Aorta (tissue), 5 donors: ENCODE measurements around the gene AKAP6. TPM values are rescaled to one million over a fixed set of nuclear protein-coding genes. Genes with fewer than 3 reads are reported as not detected.

ENCODE experiments used
- ATAC-seq: fragments of 200-7000 bp; cut with Tn5 transposase; one replicate; pipeline ENCODE4 v1.9.1; 2022; ENCODE audit warnings: moderate library complexity; ENCODE audit not compliant: low FRiP score
- DNase-seq, 2 donors: peaks; one replicate each; pipeline ENCODE4 v3.0.0-alpha.2; 2020
- H3K27ac ChIP-seq, 2 donors: one replicate each; pipeline ENCODE4 v1.5.1; 2013; ENCODE audit warnings: low read length in 2 of 2, mild to moderate bottlenecking in 2 of 2, moderate library complexity in 2 of 2, control low read depth in 1 of 2, inconsistent platforms in 1 of 2, low read depth in 1 of 2
- H3K27me3 ChIP-seq, 2 donors: one replicate each; pipeline ENCODE4 v1.6.1; 2013; ENCODE audit warnings: control low read depth in 1 of 2, low read length in 1 of 2, mild to moderate bottlenecking in 1 of 2, moderate library complexity in 1 of 2; ENCODE audit not compliant: insufficient read depth in 2 of 2, control insufficient read depth in 1 of 2
- H3K36me3 ChIP-seq, 2 donors: one replicate each; pipeline ENCODE4 v1.6.1; 2013; ENCODE audit warnings: control low read depth in 1 of 2, low read length in 1 of 2, mild to moderate bottlenecking in 1 of 2; ENCODE audit not compliant: insufficient read depth in 2 of 2, control insufficient read depth in 1 of 2
- H3K4me1 ChIP-seq, 2 donors: one replicate each; pipeline ENCODE4 v1.6.1; 2013; ENCODE audit warnings: low read length in 2 of 2, control low read depth in 1 of 2, mild to moderate bottlenecking in 1 of 2, moderate library complexity in 1 of 2; ENCODE audit not compliant: insufficient read depth in 2 of 2, control insufficient read depth in 1 of 2
- H3K4me3 ChIP-seq, 2 donors: one replicate each; pipeline ENCODE4 v1.5.1; 2013; ENCODE audit warnings: low read length in 2 of 2, control low read depth in 1 of 2, mild to moderate bottlenecking in 1 of 2
- H3K9me3 ChIP-seq: one replicate; pipeline ENCODE4 v1.6.1; 2013; ENCODE audit warnings: mild to moderate bottlenecking, low read length; ENCODE audit not compliant: control insufficient read depth
- WGBS, 2 donors: extraction: QIAGEN DNeasy Blood & Tissue Kit; methylation state at CpG; one replicate each; pipeline ENCODE4 v1.1.7; 2013; 5-methylcytosine and 5-hydroxymethylcytosine counted together
- intact Hi-C, 2 donors: fragments of 100-400 bp; cut with DNase I; formaldehyde crosslinking; loops; one replicate each; pipeline versions ENCODE4 v1.14.2 to v1.15.0; 2022
- polyA plus RNA-seq, 2 donors: library from polyadenylated mRNA; stranded (reverse); fragments of 200-250 nt; gene quantifications; one replicate each; pipeline ENCODE4 v1.2.3, GENCODE V29; 2013
- total RNA-seq, 2 donors: library from RNA; stranded (reverse); fragmentation: NEBNext Ultra II Directional; extraction: Animal tissue kit (Norgen Biotek cat#: 25700); gene quantifications; one replicate each; pipeline ENCODE4 v1.2.1, GENCODE V29; 2021
- donor health status: healthy with polysubstance abuse.
- donor health status: Bipolar disorder and iron deficiency.
- donor health status: DM: no; HTN: no; CAD: no.
- donor health status: DM: no; HTN: no; CAD: no.
- donor health status: DM: yes; HTN: yes; CAD: no.

The AKAP6 gene
- total and polyA plus RNA-seq, 4 donors: 7.4 to 211 (median 46.6) TPM

GRCh38 chr14:32474478-32475195 is 145.5 kb downstream of the AKAP6 start:
- H3K9me3 ChIP-seq: no peaks in the 10 kb centered on the region
- 79 to 84% methylated on average over 5 of the region's 5 CpGs for WGBS, 2 donors
- H3K36me3 ChIP-seq: no peaks in the 10 kb centered on the region
- H3K4me3 ChIP-seq: no peak overlapping the region
- H3K27me3 ChIP-seq: no peaks in the 10 kb centered on the region
- peaks cover 7 to 32% of the 10 kb centered on the region in 2 donors for H3K4me1 ChIP-seq
- ATAC-seq (no peak), DNase-seq (no peak)
- intact Hi-C loops: loop anchor here (5.0 kb wide), 4 partner anchors 38 to 217 kb away; no protein-coding TSS in a partner anchor
- no peak overlapping the region for H3K27ac ChIP-seq

GRCh38 chr14:32476532-32476931 is 147.4 kb downstream of the AKAP6 start:
- no peaks in the 10 kb centered on the region for H3K27me3 ChIP-seq
- H3K27ac ChIP-seq: peak overlapping the region; percentile 21 to 45
- no peaks in the 10 kb centered on the region for H3K9me3 ChIP-seq
- no peaks in the 10 kb centered on the region for H3K36me3 ChIP-seq
- 13 to 17% methylated on average over 4 of the region's 4 CpGs for WGBS, 2 donors
- no peak for DNase-seq
- H3K4me1 ChIP-seq: peaks cover 9 to 31% of the 10 kb centered on the region in 2 donors
- intact Hi-C loops: no loop called here
- ATAC-seq: no peak
- H3K4me3 ChIP-seq: no peak overlapping the region

GRCh38 chr14:32477396-32477795 is 148.3 kb downstream of the AKAP6 start:
- WGBS, 2 donors: 41 to 54% methylated on average over 3 of the region's 3 CpGs

GRCh38 chr14:32478050-32478449 is 149.0 kb downstream of the AKAP6 start:
- Histone ChIP-seq H3K4me1 (peaks cover 10 to 23% of the 10 kb centered on the region in 2 donors), H3K27me3 (no peaks in the 10 kb centered on the region), H3K27ac (peak overlapping the region in 1 of 2 donors; percentile 69), H3K9me3 (no peaks in the 10 kb centered on the region), H3K4me3 (no peak overlapping the region), H3K36me3 (no peaks in the 10 kb centered on the region)
- intact Hi-C loops: no loop called here
- ATAC-seq (peak; percentile 44), DNase-seq (no peak)
- 12 to 15% methylated on average over 3 of the region's 3 CpGs for WGBS, 2 donors

More at GRCh38 chr14:32477396-32477795, 148.3 kb downstream of the AKAP6 start:
- Histone ChIP-seq H3K9me3 (no peaks in the 10 kb centered on the region), H3K4me1 (peaks cover 10 to 23% of the 10 kb centered on the region in 2 donors), H3K4me3 (no peak overlapping the region), H3K27ac (no peak overlapping the region), H3K27me3 (no peaks in the 10 kb centered on the region), H3K36me3 (no peaks in the 10 kb centered on the region)
- DNase-seq: no peak
- no peak for ATAC-seq
- intact Hi-C loops: no loop called here

- DNase-seq (no peak), ATAC-seq (no peak)
- intact Hi-C loops: no loop called here
- Histone ChIP-seq H3K27me3 (no peaks in the 10 kb centered on the region), H3K4me3 (no peak overlapping the region), H3K27ac (peak overlapping the region; percentile 15 to 28), H3K36me3 (no peaks in the 10 kb centered on the region), H3K4me1 (peaks cover 8 to 23% of the 10 kb centered on the region in 2 donors), H3K9me3 (no peaks in the 10 kb centered on the region)
- 3 to 8% methylated on average over 1 of the region's 1 CpG for WGBS, 2 donors
Measured at GRCh38 chr14:32480337-32480736, 151.2 kb downstream of the AKAP6 start.

- intact Hi-C loops: no loop called here
- peak overlapping the region in 1 of 2 donors; percentile 54 for H3K27ac ChIP-seq
- H3K4me3 ChIP-seq: no peak overlapping the region
- no peaks in the 10 kb centered on the region for H3K36me3 ChIP-seq
- no peak for DNase-seq
- H3K9me3 ChIP-seq: no peaks in the 10 kb centered on the region
- 35% methylated on average over 1 of the region's 1 CpG for WGBS, 2 donors
- H3K27me3 ChIP-seq: no peaks in the 10 kb centered on the region
- H3K4me1 ChIP-seq: peaks cover 8 to 17% of the 10 kb centered on the region in 2 donors
- no peak for ATAC-seq
Measured at GRCh38 chr14:32481707-32482106, 152.6 kb downstream of the AKAP6 start.

- WGBS, 2 donors: 70 to 72% methylated on average over 3 of the region's 3 CpGs
- Histone ChIP-seq H3K27me3 (no peaks in the 10 kb centered on the region), H3K4me1 (peaks cover 1 to 14% of the 10 kb centered on the region in 2 donors), H3K9me3 (no peaks in the 10 kb centered on the region), H3K36me3 (no peaks in the 10 kb centered on the region), H3K27ac (no peak overlapping the region), H3K4me3 (no peak overlapping the region)
- ATAC-seq (no peak), DNase-seq (no peak)
- intact Hi-C loops: no loop called here
Measured at GRCh38 chr14:32491416-32492016, 162.4 kb downstream of the AKAP6 start.

- DNase-seq (no peak), ATAC-seq (no peak)
- Histone ChIP-seq H3K9me3 (no peaks in the 10 kb centered on the region), H3K27me3 (no peaks in the 10 kb centered on the region), H3K36me3 (no peaks in the 10 kb centered on the region), H3K4me3 (no peak overlapping the region), H3K27ac (no peak overlapping the region), H3K4me1 (peaks cover 1 to 14% of the 10 kb centered on the region in 2 donors)
- intact Hi-C loops: no loop called here
Measured at GRCh38 chr14:32492457-32492856, 163.4 kb downstream of the AKAP6 start.
